GM19328 (cell line): ENCODE data around the gene CACNA1G.

Source experiments
- ATAC-seq: cut with Tn5 transposase; IDR thresholded peaks from one replicate; pipeline ENCODE4 v1.9.1; 2021; ENCODE audit warnings: mild to moderate bottlenecking, moderate library complexity; ENCODE audit not compliant: unreplicated experiment

CACNA1G gene

DNA sequence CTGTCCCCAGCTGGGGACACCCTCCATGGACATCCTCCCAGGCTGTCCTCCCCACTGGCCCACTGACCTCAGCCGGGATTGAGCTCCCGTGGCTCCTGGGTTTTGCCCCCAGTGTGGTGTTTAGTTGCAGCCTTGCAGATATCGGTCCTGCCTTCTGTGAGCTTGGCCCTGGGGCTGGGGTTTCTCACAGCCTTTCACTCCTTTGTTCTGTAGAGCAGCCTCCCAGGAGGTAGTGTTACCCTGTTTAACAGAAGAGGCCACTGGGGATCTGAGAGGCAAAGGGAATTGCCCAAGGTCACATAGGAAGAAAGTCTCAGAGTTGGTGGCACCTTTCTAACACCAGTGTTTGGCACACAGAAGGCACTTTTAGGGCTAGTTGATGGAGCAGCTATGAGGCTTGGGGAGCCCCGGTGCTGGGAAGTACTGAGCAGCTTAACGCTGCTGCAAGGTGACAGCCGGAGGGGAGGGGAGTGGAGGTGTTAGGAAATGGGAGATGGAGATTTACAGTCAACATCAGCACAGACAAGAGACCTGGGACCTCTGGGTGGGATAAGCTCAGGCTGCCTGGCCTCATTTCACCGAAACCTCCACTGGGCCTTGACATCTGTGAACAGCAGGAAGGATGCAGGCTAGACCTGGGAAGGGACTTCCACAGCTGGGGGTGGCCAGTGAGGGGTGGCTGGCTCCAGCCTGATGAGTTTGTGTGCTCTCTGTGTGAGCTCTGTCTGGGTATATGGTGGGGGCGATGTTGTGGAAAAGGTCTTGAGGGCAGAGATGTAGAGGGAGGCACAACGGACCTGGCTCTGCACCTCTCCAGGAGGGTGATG lies 26.1 kb downstream of the CACNA1G start:
- no peak for ATAC-seq

DNA sequence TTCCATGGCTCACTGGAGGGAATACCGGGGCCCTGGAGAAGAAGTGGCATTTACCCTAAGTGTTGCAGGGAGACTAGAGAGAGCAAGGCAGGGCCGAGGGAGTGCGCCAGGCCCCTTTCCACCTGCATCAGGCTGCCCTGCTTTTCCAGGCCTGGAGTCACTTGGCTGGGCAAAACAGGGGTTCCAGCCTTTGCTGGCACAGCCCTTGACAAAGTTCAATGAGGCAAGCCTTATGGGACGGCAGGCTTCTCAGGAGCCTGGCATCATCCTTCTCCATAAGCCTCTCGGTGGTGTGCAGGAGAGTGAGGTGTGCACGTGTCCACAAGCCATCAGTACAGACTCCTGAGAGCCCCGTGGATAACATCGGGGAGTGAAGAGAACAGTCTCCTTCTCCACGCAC lies 27.1 kb downstream of the CACNA1G start:
- ATAC-seq, result no peak

DNA sequence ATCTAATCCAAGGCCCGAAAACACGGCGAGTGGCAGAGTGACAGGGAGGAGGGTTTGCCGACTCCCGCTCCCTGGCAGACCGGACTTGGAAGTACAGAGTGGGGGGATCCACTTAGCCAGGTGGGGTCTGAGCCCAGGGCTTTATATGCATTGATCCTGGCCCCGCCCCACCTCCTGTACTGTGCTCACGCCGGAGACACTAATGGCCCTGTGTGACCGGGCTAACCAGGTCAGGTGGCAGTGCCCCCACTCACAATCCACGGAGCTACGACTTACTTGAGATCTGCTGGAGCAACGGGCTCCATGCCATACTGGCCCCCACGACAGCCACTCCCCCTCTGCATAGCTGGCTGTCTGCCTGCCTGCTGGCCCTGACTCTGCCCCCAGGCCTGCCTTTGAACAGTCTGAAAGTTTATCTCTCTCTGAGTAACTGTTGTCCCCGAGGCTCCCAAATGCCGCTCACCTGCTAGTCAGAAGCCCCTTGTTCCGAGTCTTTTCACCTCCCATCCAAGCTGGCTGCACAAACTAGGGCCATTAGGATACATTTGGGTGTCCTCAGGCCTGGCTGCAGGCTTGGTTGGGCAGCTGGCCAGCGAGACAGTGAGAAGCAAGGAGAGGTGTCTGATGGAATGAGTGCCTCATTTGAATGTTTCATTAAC lies 28.0 kb downstream of the CACNA1G start:
- ATAC-seq, result no peak

DNA sequence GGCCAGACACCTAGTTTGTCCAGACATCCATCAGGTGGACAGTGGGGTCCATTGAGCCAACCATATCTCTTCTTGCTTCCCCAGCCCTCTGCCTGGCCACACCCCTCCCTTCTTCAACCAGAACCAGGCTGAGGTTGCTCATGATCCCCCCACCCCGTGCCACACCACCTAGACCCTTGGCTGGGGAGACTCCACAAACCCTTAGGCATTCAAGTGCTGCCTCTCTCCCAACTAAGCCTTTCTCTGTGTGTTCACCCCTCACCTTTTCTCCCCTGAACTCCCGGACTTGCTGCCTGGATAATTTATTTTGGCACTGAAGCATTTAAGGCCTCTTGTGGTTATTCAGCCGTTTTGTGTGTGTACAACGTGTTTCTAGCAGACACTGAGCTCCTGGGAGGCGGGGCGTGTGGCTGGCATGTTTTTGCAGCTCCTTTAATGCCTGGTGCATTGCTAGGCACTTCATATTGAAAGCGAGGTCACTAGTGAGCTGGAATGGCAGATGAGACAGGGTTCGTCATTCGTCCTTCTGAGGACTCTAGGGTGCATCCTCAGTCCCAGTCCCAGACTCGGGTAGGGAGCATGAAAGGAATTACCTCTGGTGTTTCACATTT lies 28.7 kb downstream of the CACNA1G start:
- ATAC-seq, result no peak

DNA sequence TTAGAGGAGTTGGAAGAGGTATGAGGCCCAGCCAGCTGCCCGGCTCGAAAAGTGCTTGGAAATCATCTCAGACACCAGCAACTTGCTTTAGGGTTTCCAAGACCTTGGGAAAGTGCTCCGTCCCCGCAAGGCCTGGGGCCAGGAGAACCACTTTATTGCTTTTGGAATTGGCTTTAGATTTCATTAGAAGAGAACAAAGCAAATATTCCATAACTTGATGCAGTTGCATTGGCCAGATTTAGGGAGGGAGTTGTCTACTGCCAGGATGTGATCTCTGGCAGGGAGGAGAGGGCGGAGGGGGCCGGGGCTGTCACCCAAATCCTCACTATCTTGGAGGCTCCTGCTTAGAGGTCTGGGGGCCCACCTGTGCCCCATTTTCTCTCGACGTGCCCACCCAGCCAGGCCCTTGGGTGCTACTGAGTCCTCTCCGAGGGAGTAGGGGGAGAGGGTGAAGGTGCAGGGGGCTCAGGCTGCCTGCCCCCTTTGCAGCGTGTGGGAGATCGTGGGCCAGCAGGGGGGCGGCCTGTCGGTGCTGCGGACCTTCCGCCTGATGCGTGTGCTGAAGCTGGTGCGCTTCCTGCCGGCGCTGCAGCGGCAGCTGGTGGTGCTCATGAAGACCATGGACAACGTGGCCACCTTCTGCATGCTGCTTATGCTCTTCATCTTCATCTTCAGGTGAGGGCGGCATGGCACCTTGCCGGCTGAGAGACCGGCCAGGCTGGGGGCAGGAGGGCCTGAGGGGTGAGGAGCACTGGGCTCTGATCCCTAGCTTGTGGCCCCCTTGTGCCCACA lies 30.6 kb downstream of the CACNA1G start:
- no peak for ATAC-seq

DNA sequence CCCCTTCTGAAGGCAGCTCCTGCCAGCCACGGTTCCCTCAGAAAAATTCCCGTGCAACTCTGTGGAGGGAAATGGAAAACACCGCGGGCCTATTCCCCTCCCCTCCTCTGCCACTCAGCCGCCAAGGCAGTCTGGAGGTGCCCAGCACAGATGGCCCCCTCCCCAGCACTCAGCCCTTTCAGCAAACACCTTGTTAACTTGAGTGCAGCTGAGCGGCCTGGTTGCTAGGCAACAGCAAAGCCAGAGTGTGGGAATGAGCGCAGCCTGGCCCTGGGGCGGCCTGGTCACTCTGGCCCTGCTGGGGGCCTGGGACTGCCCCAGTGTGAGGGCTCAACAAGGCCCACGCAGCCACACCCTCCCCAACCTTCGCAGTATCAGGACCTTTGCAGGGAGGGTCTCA lies 32.8 kb downstream of the CACNA1G start:
- ATAC-seq, result no peak

DNA sequence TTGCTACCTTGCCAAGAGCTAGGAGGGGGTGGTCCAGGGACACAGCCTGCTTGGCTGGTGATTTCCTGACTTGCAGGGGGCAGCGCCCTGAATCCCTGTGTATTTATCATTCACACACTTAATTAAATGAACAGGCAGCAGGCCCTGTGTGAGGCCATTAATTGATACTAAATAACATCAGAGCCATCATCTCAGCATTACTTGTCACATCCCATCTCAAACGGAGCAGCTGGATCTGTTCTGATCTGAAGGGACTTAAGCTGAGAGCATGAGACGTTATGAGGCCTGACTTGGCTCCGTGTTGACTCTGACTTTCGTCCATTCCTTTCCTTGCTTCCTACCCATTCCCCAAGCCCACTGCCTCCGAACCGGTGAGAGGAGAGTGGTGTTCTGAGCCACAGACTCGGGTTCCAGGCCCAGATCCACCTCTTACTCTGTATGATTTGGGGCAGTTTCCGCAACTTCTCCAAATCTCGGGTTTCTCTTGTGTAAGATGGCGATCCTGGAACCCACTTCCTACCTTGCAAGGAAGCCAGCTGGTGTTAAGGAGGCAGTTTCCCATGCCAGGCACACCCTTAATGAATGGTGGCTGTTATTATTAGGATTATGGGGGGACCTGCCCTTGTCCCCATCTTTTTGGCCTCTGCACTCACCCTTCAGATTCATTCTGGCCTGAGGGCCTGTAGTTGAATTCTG lies 33.8 kb downstream of the CACNA1G start:
- ATAC-seq, result no peak

DNA sequence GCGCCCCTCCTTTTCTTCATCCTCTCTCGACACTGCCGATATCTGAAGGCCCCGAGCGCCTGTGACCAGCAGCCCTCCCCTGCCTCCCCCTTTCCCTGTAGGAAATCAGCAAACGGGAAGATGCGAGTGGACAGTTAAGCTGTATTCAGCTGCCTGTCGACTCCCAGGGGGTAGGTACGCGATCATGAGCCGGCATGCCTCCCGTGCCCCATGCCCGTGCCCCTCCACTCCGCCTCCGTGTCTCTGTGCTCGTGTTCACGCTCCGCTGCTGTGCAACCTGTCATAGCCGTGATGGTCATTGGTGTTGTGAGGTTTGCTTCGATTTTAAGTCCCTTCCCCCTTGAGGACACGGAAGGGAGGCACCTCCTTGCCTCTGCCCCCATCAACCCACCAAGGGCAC lies 34.4 kb downstream of the CACNA1G start:
- ATAC-seq, result no peak

DNA sequence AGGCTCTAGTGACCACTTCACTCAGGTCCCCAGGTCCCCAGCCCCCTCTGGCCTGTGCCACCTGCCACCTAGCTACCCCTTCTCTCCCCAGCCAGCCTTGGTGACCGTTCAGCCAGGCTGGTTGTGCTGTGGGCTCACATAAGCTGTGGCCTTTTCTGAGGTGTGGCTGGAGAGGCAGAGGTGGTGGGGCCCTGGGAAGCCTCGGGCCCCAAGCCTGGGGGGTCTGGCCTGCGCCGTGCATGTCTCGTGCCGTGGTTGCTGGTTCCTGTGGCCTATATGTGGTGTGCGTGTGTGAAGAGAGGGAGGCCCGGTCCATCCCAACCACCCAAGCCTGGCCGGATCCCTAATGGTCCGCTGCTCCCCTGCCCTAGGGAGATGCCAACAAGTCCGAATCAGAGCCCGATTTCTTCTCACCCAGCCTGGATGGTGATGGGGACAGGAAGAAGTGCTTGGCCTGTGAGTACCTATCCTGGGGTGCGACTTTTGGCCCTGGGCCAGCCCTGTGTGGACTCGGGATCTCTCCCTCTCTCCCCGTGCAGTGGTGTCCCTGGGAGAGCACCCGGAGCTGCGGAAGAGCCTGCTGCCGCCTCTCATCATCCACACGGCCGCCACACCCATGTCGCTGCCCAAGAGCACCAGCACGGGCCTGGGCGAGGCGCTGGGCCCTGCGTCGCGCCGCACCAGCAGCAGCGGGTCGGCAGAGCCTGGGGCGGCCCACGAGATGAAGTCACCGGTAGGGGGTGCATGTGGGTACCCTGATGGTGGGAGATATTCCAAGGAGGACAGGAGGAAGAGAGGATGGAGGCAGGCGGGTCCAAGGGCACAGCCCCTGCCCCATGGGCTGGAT lies 35.9 kb downstream of the CACNA1G start:
- no peak for ATAC-seq

DNA sequence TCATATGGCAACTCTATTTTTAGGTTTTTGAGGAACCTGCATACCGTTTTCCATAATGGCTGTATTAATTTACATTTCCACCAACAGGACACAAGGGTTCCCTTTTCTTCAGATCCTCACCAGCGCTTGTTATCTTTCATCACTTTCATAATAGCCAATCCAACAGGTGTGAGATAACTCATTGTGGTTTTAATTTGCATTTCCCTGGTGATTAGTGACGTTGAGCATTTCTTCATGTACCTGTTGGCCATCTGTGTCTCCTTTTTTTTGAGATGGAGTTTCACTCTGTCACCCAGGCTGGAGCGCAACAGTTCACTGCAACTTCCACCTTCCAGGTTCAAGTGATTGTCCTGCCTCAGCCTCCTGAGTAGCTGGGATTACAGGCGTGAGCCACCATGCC lies 38.0 kb downstream of the CACNA1G start:
- ATAC-seq, result no peak

DNA sequence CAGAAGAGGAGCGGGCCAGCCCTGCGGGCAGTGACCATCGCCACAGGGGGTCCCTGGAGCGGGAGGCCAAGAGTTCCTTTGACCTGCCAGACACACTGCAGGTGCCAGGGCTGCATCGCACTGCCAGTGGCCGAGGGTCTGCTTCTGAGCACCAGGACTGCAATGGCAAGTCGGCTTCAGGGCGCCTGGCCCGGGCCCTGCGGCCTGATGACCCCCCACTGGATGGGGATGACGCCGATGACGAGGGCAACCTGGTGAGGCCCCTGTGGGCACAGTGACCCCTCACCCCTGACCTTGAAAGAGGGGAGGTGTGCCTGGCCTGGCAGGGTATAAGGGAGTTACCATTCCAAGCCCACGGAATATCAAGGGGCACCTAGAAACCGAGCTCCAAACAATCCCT lies 39.1 kb downstream of the CACNA1G start:
- no peak for ATAC-seq

DNA sequence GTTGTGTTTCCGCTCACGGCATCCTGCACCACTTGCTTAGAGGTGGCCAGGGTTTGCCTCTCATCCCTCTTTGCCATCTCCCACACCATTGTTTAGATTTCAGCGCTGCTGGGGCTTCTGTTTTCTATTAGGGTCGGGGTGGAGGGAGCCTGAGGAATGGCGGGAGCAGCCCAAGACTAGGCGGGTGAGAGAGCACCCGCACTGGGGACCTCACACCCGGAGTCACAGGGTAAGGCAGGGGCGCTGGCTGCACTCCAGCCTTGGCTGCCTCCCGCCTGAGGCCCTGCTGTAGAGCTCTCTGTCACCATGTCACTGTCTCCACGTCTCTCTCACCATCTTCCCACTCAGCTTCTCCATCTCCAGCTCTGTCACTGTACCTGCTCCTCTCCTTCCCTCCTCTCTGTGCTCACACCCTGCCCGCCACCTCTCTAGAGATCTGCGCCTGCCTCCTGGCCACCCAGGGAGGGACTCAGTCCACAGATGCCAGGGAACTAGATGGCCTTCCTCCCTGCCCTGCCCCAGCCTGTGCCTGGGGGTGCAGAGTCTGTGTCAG lies 41.4 kb downstream of the CACNA1G start:
- no peak for ATAC-seq

DNA sequence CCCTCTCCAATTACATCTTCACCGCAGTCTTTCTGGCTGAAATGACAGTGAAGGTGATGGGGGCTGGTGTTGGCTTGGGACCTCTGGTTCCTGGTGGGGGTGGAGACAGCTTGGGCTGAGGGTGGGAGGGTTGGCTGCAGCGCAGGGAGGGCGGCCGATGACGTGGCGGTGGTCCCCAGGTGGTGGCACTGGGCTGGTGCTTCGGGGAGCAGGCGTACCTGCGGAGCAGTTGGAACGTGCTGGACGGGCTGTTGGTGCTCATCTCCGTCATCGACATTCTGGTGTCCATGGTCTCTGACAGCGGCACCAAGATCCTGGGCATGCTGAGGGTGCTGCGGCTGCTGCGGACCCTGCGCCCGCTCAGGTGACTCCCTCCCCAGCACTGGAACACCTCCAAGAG lies 42.3 kb downstream of the CACNA1G start:
- ATAC-seq, result no peak

DNA sequence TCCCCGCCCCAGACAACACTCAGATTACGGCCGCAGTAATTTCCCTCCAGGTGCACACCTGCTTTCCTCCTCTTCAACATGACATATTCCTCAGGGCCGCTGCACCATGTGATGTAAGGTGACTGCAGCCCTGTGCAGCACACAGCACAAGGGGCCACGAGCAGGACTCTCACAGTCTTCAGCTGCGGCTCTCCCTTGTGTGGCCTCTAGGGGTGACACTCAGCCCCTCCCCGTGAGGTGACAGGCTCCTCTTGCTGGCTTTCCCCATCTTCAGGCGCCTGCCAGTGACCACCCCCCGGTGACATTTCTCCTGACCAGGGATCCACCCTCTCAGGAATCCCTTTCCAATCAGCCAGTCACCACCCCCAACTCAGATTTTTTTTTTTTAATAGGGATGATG lies 42.8 kb downstream of the CACNA1G start:
- no peak for ATAC-seq

DNA sequence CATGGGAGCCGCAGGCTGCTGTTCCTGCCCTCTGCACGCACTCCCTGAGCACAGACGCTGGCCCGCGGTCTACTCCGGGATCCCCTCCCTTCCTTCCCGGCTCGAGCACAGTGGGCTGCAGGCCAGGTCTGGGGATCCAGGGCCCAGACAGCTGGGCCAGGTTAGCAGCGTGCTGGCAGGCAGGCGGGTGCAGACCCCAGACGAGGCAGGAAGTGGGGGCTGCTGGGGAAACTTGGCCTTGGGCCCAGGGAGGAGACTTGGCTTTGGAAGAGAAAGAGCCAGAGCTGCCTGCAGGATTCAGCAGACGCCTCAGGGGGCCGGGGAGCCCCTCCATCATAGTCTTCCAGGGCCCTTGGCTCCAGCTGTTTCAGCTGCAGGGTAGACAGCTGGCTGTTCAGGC lies 44.0 kb downstream of the CACNA1G start:
- no peak for ATAC-seq

DNA sequence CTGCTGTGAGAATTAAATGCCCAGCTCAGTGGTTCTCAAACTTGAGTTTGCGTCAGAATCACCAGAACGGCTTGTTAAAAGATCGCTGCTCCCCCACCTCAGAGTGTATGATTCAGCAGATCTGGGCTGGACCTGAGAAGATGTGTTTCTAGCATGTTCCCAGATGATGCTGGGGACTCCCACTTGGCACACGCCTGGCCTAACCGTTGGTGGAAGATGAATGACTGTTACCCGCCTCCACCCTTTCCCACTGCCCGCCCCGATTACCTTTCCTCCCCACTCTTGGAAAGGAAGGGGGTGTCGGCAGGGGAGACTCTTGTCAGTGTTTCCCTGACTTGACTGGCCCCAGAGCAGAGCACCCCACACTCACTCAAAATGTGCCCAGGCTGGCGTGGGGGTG lies 44.9 kb downstream of the CACNA1G start:
- ATAC-seq, result no peak

DNA sequence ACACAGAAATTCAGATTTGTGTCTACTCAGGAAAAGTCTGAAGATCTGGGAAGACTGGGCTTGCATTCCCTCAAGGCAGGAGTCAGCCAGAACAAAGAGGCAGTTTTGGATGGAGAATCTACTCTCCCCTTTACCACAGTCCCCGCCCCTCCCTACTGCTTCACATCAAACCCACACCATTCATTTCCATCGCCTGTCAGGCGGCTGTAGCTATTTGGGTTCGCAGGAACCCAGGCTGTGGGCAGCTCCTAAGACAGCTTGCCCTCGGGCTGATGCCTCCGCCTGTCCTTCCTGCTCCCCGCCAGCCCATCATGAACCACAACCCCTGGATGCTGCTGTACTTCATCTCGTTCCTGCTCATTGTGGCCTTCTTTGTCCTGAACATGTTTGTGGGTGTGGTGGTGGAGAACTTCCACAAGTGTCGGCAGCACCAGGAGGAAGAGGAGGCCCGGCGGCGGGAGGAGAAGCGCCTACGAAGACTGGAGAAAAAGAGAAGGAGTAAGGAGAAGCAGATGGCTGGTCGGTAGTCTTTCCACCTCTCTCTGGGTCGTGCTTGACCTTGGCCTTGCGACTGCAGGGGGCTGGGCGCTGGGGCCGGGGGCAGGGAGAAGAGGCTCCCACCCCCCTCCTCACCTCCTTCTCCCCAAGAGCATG lies 47.1 kb downstream of the CACNA1G start:
- ATAC-seq, result no peak

DNA sequence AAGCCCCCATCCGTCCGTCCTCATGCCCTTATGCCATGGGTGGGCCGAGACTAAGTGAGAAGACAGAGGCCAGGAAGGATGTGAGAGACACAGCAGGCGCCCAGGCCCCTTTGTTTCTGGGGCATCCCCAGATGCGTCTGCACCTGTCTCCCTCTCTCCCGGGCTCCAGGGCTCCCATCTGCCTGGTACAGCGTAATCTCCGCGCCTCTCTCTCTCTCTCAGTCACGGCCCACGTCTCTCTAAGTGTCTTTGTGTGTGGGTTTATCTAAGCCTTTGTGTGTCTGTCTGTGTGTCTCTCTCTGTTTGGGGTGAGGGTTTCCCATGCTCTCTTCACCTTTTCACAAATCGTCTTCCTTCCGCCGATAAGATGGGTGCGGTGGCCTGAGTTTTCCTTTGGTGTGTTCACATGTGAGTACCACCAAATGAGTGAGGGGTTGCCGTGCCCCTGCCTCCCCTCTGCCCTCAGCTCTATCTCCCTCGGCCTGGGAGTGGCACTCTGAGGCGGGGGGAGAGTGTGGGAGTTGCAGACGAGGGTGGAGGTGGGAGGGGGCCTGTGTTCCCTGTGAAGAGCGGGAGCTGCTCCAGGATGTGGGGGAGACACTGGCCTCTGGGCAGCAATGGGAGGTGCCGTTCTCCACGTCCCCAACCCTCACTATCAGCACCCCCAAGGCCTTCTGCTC lies 48.3 kb downstream of the CACNA1G start:
- no peak for ATAC-seq
